Gastroesophageal sphincter (tissue), 3 donors: ENCODE data around the gene ZNF253.

Experiments used
- EP300 ChIP-seq: sonication (generic); formaldehyde crosslinking; IDR thresholded peaks from one replicate; pipeline ENCODE4 v1.6.1; 2017; ENCODE audit warnings: antibody characterized with exemption, mild to moderate bottlenecking
- POLR2A ChIP-seq, 2 donors: fragments of 450-650 bp; IDR thresholded peaks; one replicate each; pipeline ENCODE4 v1.6.1; 2017; ENCODE audit warnings: antibody characterized with exemption in 2 of 2, mild to moderate bottlenecking in 2 of 2, moderate library complexity in 1 of 2
- TF ChIP-seq, protein P1 (sequence below), 4 experiments: fragments of 200-600 bp in 2 of 4; fragments of 450-650 bp in 2 of 4; sonication (generic) in 1 of 4; IDR thresholded peaks; one replicate each; pipeline ENCODE4 v1.5.1; 2017 to 2019; ENCODE audit warnings: antibody characterized with exemption in 4 of 4, mild to moderate bottlenecking in 2 of 4, moderate library complexity in 2 of 4

DNA sequence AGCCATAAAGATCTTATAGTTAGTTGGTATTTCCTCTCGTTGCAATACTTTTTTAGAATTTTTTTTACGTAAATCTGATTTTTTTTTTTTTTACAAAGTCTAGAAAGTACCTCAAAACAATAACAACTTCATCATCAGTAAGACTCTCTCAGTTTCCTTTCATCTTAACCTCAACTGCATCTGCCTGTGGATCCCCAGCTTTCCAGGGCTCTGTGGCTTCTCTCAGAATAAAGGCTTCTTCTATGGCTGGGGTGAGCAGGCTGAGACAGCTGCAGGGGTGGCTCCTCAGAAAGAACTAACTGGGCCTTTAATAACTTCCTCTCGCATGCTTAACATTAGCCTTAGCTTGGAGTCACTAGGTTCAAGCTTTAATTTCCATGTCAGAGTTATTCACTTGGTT is 48.3 kb upstream of the ZNF253 start:
- TF ChIP-seq, protein P1, sequence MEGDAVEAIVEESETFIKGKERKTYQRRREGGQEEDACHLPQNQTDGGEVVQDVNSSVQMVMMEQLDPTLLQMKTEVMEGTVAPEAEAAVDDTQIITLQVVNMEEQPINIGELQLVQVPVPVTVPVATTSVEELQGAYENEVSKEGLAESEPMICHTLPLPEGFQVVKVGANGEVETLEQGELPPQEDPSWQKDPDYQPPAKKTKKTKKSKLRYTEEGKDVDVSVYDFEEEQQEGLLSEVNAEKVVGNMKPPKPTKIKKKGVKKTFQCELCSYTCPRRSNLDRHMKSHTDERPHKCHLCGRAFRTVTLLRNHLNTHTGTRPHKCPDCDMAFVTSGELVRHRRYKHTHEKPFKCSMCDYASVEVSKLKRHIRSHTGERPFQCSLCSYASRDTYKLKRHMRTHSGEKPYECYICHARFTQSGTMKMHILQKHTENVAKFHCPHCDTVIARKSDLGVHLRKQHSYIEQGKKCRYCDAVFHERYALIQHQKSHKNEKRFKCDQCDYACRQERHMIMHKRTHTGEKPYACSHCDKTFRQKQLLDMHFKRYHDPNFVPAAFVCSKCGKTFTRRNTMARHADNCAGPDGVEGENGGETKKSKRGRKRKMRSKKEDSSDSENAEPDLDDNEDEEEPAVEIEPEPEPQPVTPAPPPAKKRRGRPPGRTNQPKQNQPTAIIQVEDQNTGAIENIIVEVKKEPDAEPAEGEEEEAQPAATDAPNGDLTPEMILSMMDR (IDR thresholded peaks at IDR 0.05) = no peak
- TF ChIP-seq POLR2A (IDR thresholded peaks at IDR 0.05) (no peak), EP300 (no peak)
